Measurements from ENCODE around the gene ZCCHC2. TPM values are rescaled to one million over a fixed set of nuclear protein-coding genes. Genes with fewer than 3 reads are reported as not detected.

The ZCCHC2 gene
- total and polyA plus RNA-seq, 2 of the 13 experiments (the other 11 are each of a cell fraction or from before 2014, with no cell fraction given) = 62.5 to 76.1 TPM

GRCh38 chr18:62523631-62524439, 1.0 kb downstream of the ZCCHC2 start (continued):
- TF ChIP-seq AFF4 (CRISPR knock-in tag; IDR thresholded peaks at IDR 0.05) = peak; percentile 40; the same call in 1 of the 2 replicates
- TF ChIP-seq ZNF883 (CRISPR knock-in tag; IDR thresholded peaks at IDR 0.05; ENCODE audit: not compliant biosample characterization) = no peak
- TF ChIP-seq ZNF280B (CRISPR knock-in tag; IDR thresholded peaks at IDR 0.05; ENCODE audit: borderline replicate concordance) = no peak
- TF ChIP-seq SP5 (CRISPR knock-in tag; IDR thresholded peaks at IDR 0.05; ENCODE audit: borderline replicate concordance, low read depth) = no peak
- no peak for TF ChIP-seq GTF2F1 (IDR thresholded peaks at IDR 0.05; ENCODE audit: low read length)
- TF ChIP-seq ZNF850 (CRISPR knock-in tag; conservative IDR thresholded peaks at IDR 0.05) = no peak
- 0 out of 2 replicates have a peak, but pooled peaks have one; percentile 43 for TF ChIP-seq ZMYM4 (CRISPR knock-in tag; IDR thresholded peaks at IDR 0.05)
- no peak for TF ChIP-seq ZEB1 (IDR thresholded peaks at IDR 0.05; ENCODE audit: insufficient replicate concordance, low read depth)
- TF ChIP-seq ZFX (CRISPR knock-in tag; IDR thresholded peaks at IDR 0.05; ENCODE audit: low read depth) = peak; percentile 45; the same call in 1 of the 2 replicates
- TF ChIP-seq UBTF (CRISPR knock-in tag; IDR thresholded peaks at IDR 0.05) = peak; percentile 50; the same call in 1 of the 2 replicates
- TF ChIP-seq IRF2 (CRISPR knock-in tag; IDR thresholded peaks at IDR 0.05) = no peak
- TF ChIP-seq ASH2L (IDR thresholded peaks at IDR 0.05; ENCODE audit: insufficient read length, low read depth, low read length) = peak; percentile 47
- 0 out of 2 replicates have a peak, but pooled peaks have one; percentile 37 for TF ChIP-seq ZXDC (CRISPR knock-in tag; IDR thresholded peaks at IDR 0.05)
- TF ChIP-seq MAZ (IDR thresholded peaks at IDR 0.05; ENCODE audit: borderline replicate concordance, low read depth, low read length) = no peak
- TF ChIP-seq MAZ (CRISPR knock-in tag; IDR thresholded peaks at IDR 0.05; ENCODE audit: low read depth) = no peak
- no peak for TF ChIP-seq FOSL1 (CRISPR knock-in tag; IDR thresholded peaks at IDR 0.05; ENCODE audit: borderline replicate concordance)
- TF ChIP-seq ZC3H13 (CRISPR knock-in tag; IDR thresholded peaks at IDR 0.05) = peak; percentile 86
- TF ChIP-seq ZNF616 (CRISPR knock-in tag; IDR thresholded peaks at IDR 0.05; ENCODE audit: low read depth) = no peak
